ENCODE data around the gene FARSB. TPM values are rescaled to one million over a fixed set of nuclear protein-coding genes. Genes with fewer than 3 reads are reported as not detected.

The FARSB gene
- total RNA-seq, 1 experiment from 2014 or later = 50.2 TPM

- TF ChIP-seq, protein P1, sequence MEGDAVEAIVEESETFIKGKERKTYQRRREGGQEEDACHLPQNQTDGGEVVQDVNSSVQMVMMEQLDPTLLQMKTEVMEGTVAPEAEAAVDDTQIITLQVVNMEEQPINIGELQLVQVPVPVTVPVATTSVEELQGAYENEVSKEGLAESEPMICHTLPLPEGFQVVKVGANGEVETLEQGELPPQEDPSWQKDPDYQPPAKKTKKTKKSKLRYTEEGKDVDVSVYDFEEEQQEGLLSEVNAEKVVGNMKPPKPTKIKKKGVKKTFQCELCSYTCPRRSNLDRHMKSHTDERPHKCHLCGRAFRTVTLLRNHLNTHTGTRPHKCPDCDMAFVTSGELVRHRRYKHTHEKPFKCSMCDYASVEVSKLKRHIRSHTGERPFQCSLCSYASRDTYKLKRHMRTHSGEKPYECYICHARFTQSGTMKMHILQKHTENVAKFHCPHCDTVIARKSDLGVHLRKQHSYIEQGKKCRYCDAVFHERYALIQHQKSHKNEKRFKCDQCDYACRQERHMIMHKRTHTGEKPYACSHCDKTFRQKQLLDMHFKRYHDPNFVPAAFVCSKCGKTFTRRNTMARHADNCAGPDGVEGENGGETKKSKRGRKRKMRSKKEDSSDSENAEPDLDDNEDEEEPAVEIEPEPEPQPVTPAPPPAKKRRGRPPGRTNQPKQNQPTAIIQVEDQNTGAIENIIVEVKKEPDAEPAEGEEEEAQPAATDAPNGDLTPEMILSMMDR (conservative IDR thresholded peaks at IDR 0.05) = no peak
- TF ChIP-seq EZH2 (IDR thresholded peaks at IDR 0.05; ENCODE audit: low read depth) = no peak
- ChIA-PET CTCF (no interaction called here), POLR2A (ENCODE audit: unreplicated experiment) (no interaction called here)
- Histone ChIP-seq H3K27me3 (ENCODE audit: insufficient read depth, low read depth) (no peaks in the 10 kb centered on the region), H3K36me3 (ENCODE audit: low read depth) (no peaks in the 10 kb centered on the region), H2AFZ (no peak overlapping the region), H3K4me2 (no peak overlapping the region), H3K9me3 (ENCODE audit: insufficient read depth, low read depth) (no peaks in the 10 kb centered on the region), H3K4me1 (replicated peaks; ENCODE audit: insufficient read depth) (no peaks in the 10 kb centered on the region), H3K79me2 (ENCODE audit: low read depth) (no peaks in the 10 kb centered on the region), H3K4me3 (no peak overlapping the region), H4K20me1 (ENCODE audit: insufficient read depth) (no peaks in the 10 kb centered on the region), H3K27ac (no peak overlapping the region), H3K9me2 (ENCODE audit: insufficient read depth) (no peaks in the 10 kb centered on the region), H3F3A (ENCODE audit: insufficient read depth, low read depth) (no peaks in the 10 kb centered on the region; the same call in 1 of the 2 replicates)
- intact Hi-C loops (cut with micrococcal nuclease; ENCODE audit: unreplicated experiment) = loop anchor here (10.0 kb wide), 1 partner anchor 1253 kb away; the partner anchor contains the start of gene MRPL44
- DNase-seq = no peak
- BruUV-seq (replicated peaks) = no TSS peak
Observed at GRCh38 chr2:222701721-222702131, 45.8 kb upstream of the FARSB start.

DNA sequence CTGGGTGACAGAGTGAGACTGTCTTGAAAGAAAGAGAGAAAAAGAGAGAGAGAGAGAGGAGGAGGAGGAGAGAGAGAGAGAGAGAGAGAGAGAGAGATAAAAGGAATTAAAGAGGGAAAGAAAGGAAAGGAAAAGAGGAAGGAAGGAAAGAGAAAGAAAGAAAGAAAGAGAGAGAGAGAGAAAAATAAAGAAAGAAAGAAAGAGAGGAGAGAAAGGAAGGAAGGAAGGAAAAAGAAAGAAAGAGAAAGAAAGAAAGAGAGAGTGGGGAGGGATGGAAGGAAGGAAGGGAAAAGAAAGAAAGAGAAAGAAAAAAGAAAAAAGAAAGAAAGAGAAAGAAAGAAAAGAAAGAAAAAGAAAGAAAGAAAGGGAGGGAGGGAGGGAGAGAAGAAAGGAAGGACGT is 45.3 kb upstream of the FARSB start:
- no peaks in the 10 kb centered on the region for H3K79me2 ChIP-seq (ENCODE audit: low read depth)
- no peaks in the 10 kb centered on the region for H3K9me2 ChIP-seq (ENCODE audit: insufficient read depth)
- no peak for DNase-seq
- H3K27ac ChIP-seq = no peak overlapping the region
- H3K27me3 ChIP-seq (ENCODE audit: insufficient read depth, low read depth) = no peaks in the 10 kb centered on the region
- H3K4me3 ChIP-seq = no peak overlapping the region
- no TSS peak for BruUV-seq (replicated peaks)
- POLR2A ChIA-PET (ENCODE audit: unreplicated experiment) = no interaction called here
- H2AFZ ChIP-seq = no peak overlapping the region
- CTCF ChIA-PET = no interaction called here
- no peaks in the 10 kb centered on the region for H3K9me3 ChIP-seq (ENCODE audit: insufficient read depth, low read depth)
- H3K36me3 ChIP-seq (ENCODE audit: low read depth) = no peaks in the 10 kb centered on the region
- H3K4me1 ChIP-seq (replicated peaks; ENCODE audit: insufficient read depth) = no peaks in the 10 kb centered on the region
- H4K20me1 ChIP-seq (ENCODE audit: insufficient read depth) = no peaks in the 10 kb centered on the region
- no peak overlapping the region for H3K4me2 ChIP-seq
- H3F3A ChIP-seq (ENCODE audit: insufficient read depth, low read depth) = no peaks in the 10 kb centered on the region
- intact Hi-C loops (cut with micrococcal nuclease; ENCODE audit: unreplicated experiment) = loop anchor here (10.0 kb wide), 1 partner anchor 1254 kb away; the partner anchor contains the start of gene MRPL44
- TF ChIP-seq, protein P1 (conservative IDR thresholded peaks at IDR 0.05) = no peak
- TF ChIP-seq EZH2 (IDR thresholded peaks at IDR 0.05; ENCODE audit: low read depth) = no peak

- H4K20me1 ChIP-seq (ENCODE audit: insufficient read depth) = no peaks in the 10 kb centered on the region
- BruUV-seq (replicated peaks) = no TSS peak
- no peaks in the 10 kb centered on the region for H3K9me3 ChIP-seq (ENCODE audit: insufficient read depth, low read depth)
- H3F3A ChIP-seq (ENCODE audit: insufficient read depth, low read depth) = no peaks in the 10 kb centered on the region
- H3K36me3 ChIP-seq (ENCODE audit: low read depth) = no peaks in the 10 kb centered on the region
- H3K79me2 ChIP-seq (ENCODE audit: low read depth) = no peaks in the 10 kb centered on the region
- POLR2A ChIA-PET (ENCODE audit: unreplicated experiment) = no interaction called here
- H3K9me2 ChIP-seq (ENCODE audit: insufficient read depth) = no peaks in the 10 kb centered on the region
- CTCF ChIA-PET = no interaction called here
- no peaks in the 10 kb centered on the region for H3K27me3 ChIP-seq (ENCODE audit: insufficient read depth, low read depth)
- TF ChIP-seq, protein P1 (conservative IDR thresholded peaks at IDR 0.05) = no peak
- TF ChIP-seq EZH2 (IDR thresholded peaks at IDR 0.05; ENCODE audit: low read depth) = no peak
- intact Hi-C loops (cut with micrococcal nuclease; ENCODE audit: unreplicated experiment) = loop anchor here (10.0 kb wide), 1 partner anchor 527 kb away; no protein-coding TSS in a partner anchor
- no peaks in the 10 kb centered on the region for H3K4me1 ChIP-seq (replicated peaks; ENCODE audit: insufficient read depth)
- H3K4me2 ChIP-seq = no peak overlapping the region
- DNase-seq = no peak
- no peak overlapping the region for H3K27ac ChIP-seq
- no peak overlapping the region for H2AFZ ChIP-seq
- no peak overlapping the region for H3K4me3 ChIP-seq
Observed at GRCh38 chr2:222698276-222698675, 42.4 kb upstream of the FARSB start.
